Upper lobe of left lung (tissue), 6 donors: ENCODE data around the gene SEPTIN1. TPM values are rescaled to one million over a fixed set of nuclear protein-coding genes. Genes with fewer than 3 reads are reported as not detected.
A peak's percentile ranks its signal among the peaks of the same experiment; 100 is the strongest.

Experiments
- ATAC-seq, 2 donors: fragments of 200-7000 bp; cut with Tn5 transposase; one replicate each; pipeline ENCODE4 v1.9.1; 2022; ENCODE audit warnings: mild to moderate bottlenecking in 2 of 2, moderate library complexity in 2 of 2; ENCODE audit not compliant: low FRiP score in 2 of 2
- DNase-seq, 2 donors: peaks; one replicate each; pipeline ENCODE4 v3.0.0-alpha.2; 2019 to 2020
- H3K27ac ChIP-seq, 4 donors: fragments of 200-600 bp; sonication (generic); one replicate each; pipeline ENCODE4 v1.5.1; 2016 to 2019
- H3K27me3 ChIP-seq, 4 donors: fragments of 200-600 bp; sonication (generic); one replicate each; pipeline ENCODE4 v1.5.1; 2017 to 2019
- H3K36me3 ChIP-seq, 4 donors: fragments of 200-600 bp; sonication (generic); one replicate each; pipeline ENCODE4 v1.5.1; 2016 to 2019
- H3K4me1 ChIP-seq, 4 donors: fragments of 200-600 bp; sonication (generic); one replicate each; pipeline ENCODE4 v1.5.1; 2018 to 2019
- H3K4me3 ChIP-seq, 4 donors: fragments of 200-600 bp; sonication (generic); one replicate each; pipeline ENCODE4 v1.5.1; 2017 to 2019; ENCODE audit warnings: mild to moderate bottlenecking in 2 of 4, moderate library complexity in 1 of 4
- H3K9me3 ChIP-seq, 4 donors: fragments of 200-600 bp; sonication (generic); one replicate each; pipeline ENCODE4 v1.5.1; 2018 to 2019
- EP300 ChIP-seq, 4 donors: sonication (generic); formaldehyde crosslinking; IDR thresholded peaks; one replicate each; pipeline ENCODE4 v1.5.1; 2017; ENCODE audit warnings: antibody characterized with exemption in 4 of 4, control low read depth in 2 of 4
- POLR2A ChIP-seq, 4 donors: fragments of 450-650 bp; IDR thresholded peaks; one replicate each; pipeline ENCODE4 v1.5.1; 2016 to 2017; ENCODE audit warnings: antibody characterized with exemption in 4 of 4, mild to moderate bottlenecking in 2 of 4
- POLR2AphosphoS5 ChIP-seq, 2 donors: sonication (generic); formaldehyde crosslinking; IDR thresholded peaks; one replicate each; pipeline ENCODE4 v1.5.1; 2017; ENCODE audit warnings: antibody characterized with exemption in 2 of 2
- WGBS, 2 donors: methylation state at CpG; one replicate each; pipeline ENCODE4 v1.1.5; 2017 to 2018; 5-methylcytosine and 5-hydroxymethylcytosine counted together
- total RNA-seq, 6 donors: library from RNA; depleted of rRNA in 4 of 6; stranded (reverse); fragments of >200 nt in 4 of 6; gene quantifications; one replicate each; pipeline versions ENCODE4 v1.1.0 to v1.2.1, GENCODE V29; 2016 to 2021
- TF ChIP-seq, protein P1 (sequence below), 6 experiments: fragments of 450-650 bp in 4 of 6; fragments of 200-600 bp in 2 of 6; sonication (generic) in 2 of 6; IDR thresholded peaks; one replicate each; pipeline ENCODE4 v1.5.1; 2016 to 2019; ENCODE audit warnings: antibody characterized with exemption in 6 of 6
- donor health status: DM: no; HTN: no; CAD: no; lungs with moderate emphysema.
- donor health status: DM: no; HTN: yes; CAD: no; lungs with severe emphysema.

SEPTIN1 gene
- total RNA-seq, 6 donors from 2014 or later = 3.5 to 13.6 (median 7.1) TPM

DNA sequence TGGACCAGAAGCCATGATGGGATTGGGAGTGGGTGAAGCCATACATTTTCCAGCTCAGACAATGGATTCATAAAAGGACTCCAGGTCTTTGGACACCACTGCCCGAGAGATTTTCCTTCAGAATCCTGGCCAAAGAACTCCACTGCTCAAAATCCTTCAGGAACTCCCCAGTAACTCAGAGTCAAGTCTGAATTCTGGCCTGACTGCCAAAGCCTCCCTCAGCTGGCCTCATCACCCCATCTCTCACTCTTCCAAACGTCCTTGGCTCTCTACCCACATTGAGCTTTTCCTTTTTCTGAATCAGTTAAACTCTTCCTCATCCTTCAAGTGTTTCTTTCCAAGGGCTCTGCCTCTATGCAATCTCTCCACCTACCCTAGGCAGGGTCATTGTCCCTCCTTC is 1.2 kb upstream of the SEPTIN1 start:
- Histone ChIP-seq H3K27ac (no peak overlapping the region), H3K4me1 (peaks cover 5 to 8% (median 7%) of the 10 kb centered on the region in 4 donors), H3K36me3 (no peaks in the 10 kb centered on the region), H3K4me3 (no peak overlapping the region), H3K27me3 (no peaks in the 10 kb centered on the region), H3K9me3 (no peaks in the 10 kb centered on the region)
- no peak for ATAC-seq
- TF ChIP-seq, protein P1, sequence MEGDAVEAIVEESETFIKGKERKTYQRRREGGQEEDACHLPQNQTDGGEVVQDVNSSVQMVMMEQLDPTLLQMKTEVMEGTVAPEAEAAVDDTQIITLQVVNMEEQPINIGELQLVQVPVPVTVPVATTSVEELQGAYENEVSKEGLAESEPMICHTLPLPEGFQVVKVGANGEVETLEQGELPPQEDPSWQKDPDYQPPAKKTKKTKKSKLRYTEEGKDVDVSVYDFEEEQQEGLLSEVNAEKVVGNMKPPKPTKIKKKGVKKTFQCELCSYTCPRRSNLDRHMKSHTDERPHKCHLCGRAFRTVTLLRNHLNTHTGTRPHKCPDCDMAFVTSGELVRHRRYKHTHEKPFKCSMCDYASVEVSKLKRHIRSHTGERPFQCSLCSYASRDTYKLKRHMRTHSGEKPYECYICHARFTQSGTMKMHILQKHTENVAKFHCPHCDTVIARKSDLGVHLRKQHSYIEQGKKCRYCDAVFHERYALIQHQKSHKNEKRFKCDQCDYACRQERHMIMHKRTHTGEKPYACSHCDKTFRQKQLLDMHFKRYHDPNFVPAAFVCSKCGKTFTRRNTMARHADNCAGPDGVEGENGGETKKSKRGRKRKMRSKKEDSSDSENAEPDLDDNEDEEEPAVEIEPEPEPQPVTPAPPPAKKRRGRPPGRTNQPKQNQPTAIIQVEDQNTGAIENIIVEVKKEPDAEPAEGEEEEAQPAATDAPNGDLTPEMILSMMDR (IDR thresholded peaks at IDR 0.05) = no peak
- TF ChIP-seq EP300 (IDR thresholded peaks at IDR 0.05) (no peak), POLR2AphosphoS5 (IDR thresholded peaks at IDR 0.05) (no peak), POLR2A (IDR thresholded peaks at IDR 0.05) (no peak)
- WGBS, 2 donors = 48 to 70% methylated on average over 2 of the region's 2 CpGs
- no peak for DNase-seq

DNA sequence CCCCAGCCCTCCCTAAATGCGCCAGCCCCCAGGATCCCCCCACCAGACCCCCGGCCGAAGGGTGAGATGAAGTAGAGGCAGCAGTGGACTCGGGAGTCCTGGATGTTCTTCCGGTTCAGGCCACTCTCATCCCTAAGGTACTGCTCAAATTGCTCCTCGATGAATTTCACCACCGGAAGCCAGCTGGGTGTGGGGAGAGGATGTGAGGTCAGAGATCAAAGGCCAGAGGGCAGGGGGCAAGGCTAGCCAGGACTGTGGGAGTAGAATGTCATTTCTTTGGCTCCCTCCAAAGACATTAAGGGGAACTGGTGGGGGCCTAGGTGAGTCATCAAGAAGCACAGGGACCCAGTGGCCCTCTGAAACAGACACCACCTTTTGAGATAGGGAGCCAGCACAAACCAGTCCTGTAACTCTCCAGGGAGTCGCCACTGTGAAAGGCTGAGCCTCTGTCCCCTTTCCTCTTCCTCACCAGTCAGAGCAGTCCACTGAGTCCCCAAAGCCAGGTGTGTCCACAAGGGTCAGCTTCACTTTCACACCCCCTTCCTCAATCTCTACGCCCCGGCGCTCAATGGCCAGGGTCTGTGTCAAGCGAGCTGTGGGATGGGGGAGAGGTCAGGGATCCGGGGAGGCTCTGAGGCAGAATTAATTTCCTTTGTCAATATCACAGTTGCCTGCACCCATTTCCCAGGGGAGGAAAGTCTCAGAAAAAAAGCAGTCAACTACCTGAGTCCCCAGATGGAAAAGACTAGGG is 895 bp downstream of the SEPTIN1 start:
- Histone ChIP-seq H3K4me3 (peak overlapping the region in 1 of 4 donors; percentile 33), H3K27ac (peak overlapping the region in 2 of 4 donors; percentile 49 to 57), H3K4me1 (peaks cover 13 to 19% (median 17%) of the 10 kb centered on the region in 4 donors), H3K27me3 (no peaks in the 10 kb centered on the region), H3K9me3 (no peaks in the 10 kb centered on the region), H3K36me3 (no peaks in the 10 kb centered on the region)
- TF ChIP-seq, protein P1 (IDR thresholded peaks at IDR 0.05) = no peak
- TF ChIP-seq EP300 (IDR thresholded peaks at IDR 0.05) = no peak
- no peak for TF ChIP-seq POLR2A (IDR thresholded peaks at IDR 0.05)
- TF ChIP-seq POLR2AphosphoS5 (IDR thresholded peaks at IDR 0.05) = no peak
- WGBS, 2 donors = 84 to 95% methylated on average over 9 to 13 of the region's 13 CpGs
- no peak for ATAC-seq
- no peak for DNase-seq

DNA sequence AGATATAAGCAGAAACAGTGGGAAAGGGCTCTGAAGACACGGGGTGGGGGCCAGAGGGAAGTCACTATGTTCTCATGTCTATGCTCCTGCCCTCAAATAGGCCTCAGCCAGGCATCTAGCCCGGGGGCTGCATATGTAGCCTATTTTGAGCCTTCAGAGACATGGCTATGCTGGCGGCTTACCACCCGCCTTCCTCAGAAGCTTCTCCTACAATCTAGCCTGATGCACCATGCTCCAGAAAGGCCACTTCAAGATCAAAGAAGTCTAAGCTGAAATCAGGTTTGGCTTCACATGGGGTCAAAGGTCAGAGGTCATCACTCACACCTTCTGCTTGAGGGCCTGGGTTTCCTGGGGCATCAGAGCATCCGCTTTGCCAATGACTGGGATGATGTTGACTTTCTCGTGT is 1.6 kb downstream of the SEPTIN1 start:
- TF ChIP-seq EP300 (IDR thresholded peaks at IDR 0.05) (no peak), POLR2A (IDR thresholded peaks at IDR 0.05) (no peak)
- Histone ChIP-seq H3K36me3 (no peaks in the 10 kb centered on the region), H3K4me1 (peaks cover 13 to 19% (median 17%) of the 10 kb centered on the region in 4 donors), H3K27ac (peak overlapping the region in 1 of 4 donors; percentile 17), H3K27me3 (no peaks in the 10 kb centered on the region), H3K9me3 (no peaks in the 10 kb centered on the region), H3K4me3 (no peak overlapping the region)
- 83 to 91% methylated on average over 4 to 6 of the region's 6 CpGs for WGBS, 2 donors
- DNase-seq = no peak
- ATAC-seq = no peak

GRCh38 chr16:30380072-30380802 is 2.1 kb downstream of the SEPTIN1 start:
- Histone ChIP-seq H3K27me3 (no peaks in the 10 kb centered on the region), H3K36me3 (no peaks in the 10 kb centered on the region), H3K27ac (peak overlapping the region in 1 of 4 donors; percentile 17), H3K9me3 (no peaks in the 10 kb centered on the region), H3K4me1 (peaks cover 13 to 19% (median 17%) of the 10 kb centered on the region in 4 donors), H3K4me3 (no peak overlapping the region)
- DNase-seq (no peak), ATAC-seq (no peak)
- 95 to 96% methylated on average over 4 of the region's 4 CpGs for WGBS, 2 donors
- TF ChIP-seq, protein P1 (IDR thresholded peaks at IDR 0.05) = no peak
- TF ChIP-seq EP300 (IDR thresholded peaks at IDR 0.05) (no peak), POLR2AphosphoS5 (IDR thresholded peaks at IDR 0.05) (no peak), POLR2A (IDR thresholded peaks at IDR 0.05) (no peak)

DNA sequence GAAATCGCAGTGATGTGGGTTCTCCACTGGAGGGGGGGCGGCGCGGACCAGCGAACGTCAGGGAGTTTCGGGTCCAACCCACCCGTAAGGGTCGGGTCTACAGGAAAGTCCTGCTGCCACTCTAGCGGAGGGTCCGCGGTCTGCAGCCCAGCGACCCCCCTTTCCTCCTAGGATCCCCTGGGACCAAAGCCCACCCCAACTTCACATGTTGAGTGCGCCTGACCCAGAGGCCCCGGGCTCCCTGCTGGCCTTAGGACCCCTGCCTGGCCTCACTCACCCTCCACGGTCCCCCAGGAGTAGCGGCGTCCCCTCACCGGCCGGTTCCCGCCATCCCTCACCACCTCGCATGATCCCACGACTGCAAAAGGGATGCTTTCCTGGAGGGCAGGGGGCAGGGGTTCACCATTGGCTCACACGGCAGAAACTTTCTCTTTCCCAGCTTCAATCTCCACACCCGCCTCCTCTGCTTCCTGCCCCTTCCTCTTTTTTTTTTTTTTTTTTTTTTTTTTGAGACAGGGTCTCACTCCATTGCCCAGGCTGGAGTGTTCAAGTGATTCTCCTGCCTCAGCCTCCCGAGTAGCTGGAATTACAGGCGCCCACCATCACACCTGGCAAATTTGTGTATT is 3.1 kb downstream of the SEPTIN1 start:
- Histone ChIP-seq H3K4me3 (peak overlapping the region; percentile 40 to 74 (median 73)), H3K4me1 (peaks cover 13 to 19% (median 17%) of the 10 kb centered on the region in 4 donors), H3K27me3 (no peaks in the 10 kb centered on the region), H3K27ac (peak overlapping the region; percentile 97 to 100 (median 100)), H3K9me3 (no peaks in the 10 kb centered on the region), H3K36me3 (no peaks in the 10 kb centered on the region)
- TF ChIP-seq POLR2AphosphoS5 (IDR thresholded peaks at IDR 0.05) = no peak
- TF ChIP-seq, protein P1 (IDR thresholded peaks at IDR 0.05) = peak in 2 of 6 experiments; percentile 18 to 28
- DNase-seq (no peak), ATAC-seq (no peak)
- WGBS, 2 donors = 40 to 41% methylated on average over 21 of the region's 27 CpGs
